GM21528 (cell line): ENCODE results near the gene S100A11.

Source experiments
- ATAC-seq: cut with Tn5 transposase; IDR thresholded peaks from one replicate; pipeline ENCODE4 v1.9.1; 2021; ENCODE audit warnings: mild to moderate bottlenecking, moderate library complexity; ENCODE audit not compliant: unreplicated experiment, low FRiP score

Gene S100A11

GRCh38 chr1:152042030-152042429 is 5.2 kb upstream of the S100A11 start:
- no peak for ATAC-seq

- no peak for ATAC-seq
These were observed 3.1 kb upstream of the S100A11 start for GRCh38 chr1:152039886-152040285.

GRCh38 chr1:152039461-152039860 is 2.7 kb upstream of the S100A11 start:
- no peak for ATAC-seq

GRCh38 chr1:152038871-152039270 is 2.1 kb upstream of the S100A11 start:
- no peak for ATAC-seq

GRCh38 chr1:152035539-152036266 is 1.1 kb downstream of the S100A11 start:
- no peak for ATAC-seq

GRCh38 chr1:152034654-152035538 is 1.9 kb downstream of the S100A11 start:
- ATAC-seq = no peak

GRCh38 chr1:152034324-152034653 is 2.5 kb downstream of the S100A11 start:
- ATAC-seq = no peak

- ATAC-seq = no peak
These were observed 6.9 kb downstream of the S100A11 start for GRCh38 chr1:152029929-152030211.

GRCh38 chr1:152029144-152029928 is 7.5 kb downstream of the S100A11 start:
- ATAC-seq = no peak

GRCh38 chr1:152026895-152027294 is 9.9 kb downstream of the S100A11 start:
- ATAC-seq = no peak

- ATAC-seq = no peak
These were observed 12.6 kb downstream of the S100A11 start for GRCh38 chr1:152024223-152024622.

- no peak for ATAC-seq
These were observed 13.6 kb downstream of the S100A11 start for GRCh38 chr1:152023221-152023620.

- ATAC-seq = no peak
These were observed 14.3 kb downstream of the S100A11 start for GRCh38 chr1:152022474-152022873.

- ATAC-seq = no peak
These were observed 15.2 kb downstream of the S100A11 start for GRCh38 chr1:152021569-152021968.

- no peak for ATAC-seq
These were observed 16.0 kb downstream of the S100A11 start for GRCh38 chr1:152020849-152021248.

- no peak for ATAC-seq
These were observed 18.3 kb downstream of the S100A11 start for GRCh38 chr1:152018537-152018936.

- no peak for ATAC-seq
These were observed 21.0 kb downstream of the S100A11 start for GRCh38 chr1:152015766-152016165.

- no peak for ATAC-seq
These were observed 21.9 kb downstream of the S100A11 start for GRCh38 chr1:152014943-152015342.

- no peak for ATAC-seq
These were observed 23.1 kb downstream of the S100A11 start for GRCh38 chr1:152013664-152014237.

- no peak for ATAC-seq
These were observed 27.1 kb downstream of the S100A11 start for GRCh38 chr1:152009691-152010090.

- ATAC-seq = no peak
These were observed 29.8 kb downstream of the S100A11 start for GRCh38 chr1:152007047-152007446.
